Mesenchymal stem cell (in vitro differentiated cells and primary cell): Measurements from ENCODE around the gene ITFG1.

Source experiments
- DNase-seq: peaks from one replicate; pipeline ENCODE4 v3.0.0-alpha.2; 2013
- H2AFZ ChIP-seq: one replicate; pipeline ENCODE4 v1.6.1; 2013; ENCODE audit warnings: low read depth, mild to moderate bottlenecking, control low read depth, inconsistent platforms, low read length, moderate library complexity
- H2AK5ac ChIP-seq: 2 replicates; pipeline ENCODE4 v1.6.1; 2013; ENCODE audit warnings: low read length, moderate library complexity, mild to moderate bottlenecking, inconsistent platforms; ENCODE audit not compliant: severe bottlenecking
- H2BK120ac ChIP-seq: one replicate; pipeline ENCODE4 v1.6.1; 2013; ENCODE audit warnings: low read depth, mild to moderate bottlenecking, inconsistent platforms, low read length, moderate library complexity
- H2BK12ac ChIP-seq, 2 experiments: one replicate each; pipeline ENCODE4 v1.6.1; 2013; ENCODE audit warnings: inconsistent platforms in 2 of 2, low read length in 2 of 2, mild to moderate bottlenecking in 2 of 2, moderate library complexity in 2 of 2, control low read depth in 1 of 2
- H2BK15ac ChIP-seq: one replicate; pipeline ENCODE4 v1.6.1; 2013; ENCODE audit warnings: mild to moderate bottlenecking, low read depth, inconsistent platforms; ENCODE audit not compliant: poor library complexity, severe bottlenecking
- H2BK5ac ChIP-seq: 2 replicates; pipeline ENCODE4 v1.6.1; 2013; ENCODE audit warnings: low read depth, mild to moderate bottlenecking, low read length, control low read depth, inconsistent platforms; ENCODE audit not compliant: poor library complexity, severe bottlenecking
- H3K14ac ChIP-seq, 2 experiments: one replicate each; pipeline ENCODE4 v1.6.1; 2013; ENCODE audit warnings: inconsistent platforms in 2 of 2, low read length in 2 of 2, control low read depth in 1 of 2, mild to moderate bottlenecking in 1 of 2, moderate library complexity in 1 of 2
- H3K18ac ChIP-seq, 2 experiments: one replicate each; pipeline ENCODE4 v1.6.1; 2013; ENCODE audit warnings: inconsistent platforms in 2 of 2, low read length in 2 of 2, control low read depth in 1 of 2, low read depth in 1 of 2, mild to moderate bottlenecking in 1 of 2
- H3K23ac ChIP-seq, 2 experiments: one replicate each; pipeline ENCODE4 v1.6.1; 2013; ENCODE audit warnings: inconsistent platforms in 2 of 2, low read length in 2 of 2, mild to moderate bottlenecking in 2 of 2, moderate library complexity in 2 of 2, control low read depth in 1 of 2
- H3K27ac ChIP-seq: 2 replicates; pipeline ENCODE4 v1.5.1; 2013; ENCODE audit warnings: mild to moderate bottlenecking, moderate library complexity, low read length, control low read depth, inconsistent platforms; ENCODE audit not compliant: poor library complexity, severe bottlenecking
- H3K27me3 ChIP-seq, 2 experiments: 2 replicates each; pipeline versions ENCODE4 v1.6.1 to v1.7.0; 2013; ENCODE audit warnings: low read length in 2 of 2, mild to moderate bottlenecking in 2 of 2, moderate library complexity in 2 of 2, control low read depth in 1 of 2, inconsistent platforms in 1 of 2; ENCODE audit not compliant: control insufficient read depth in 1 of 2, insufficient read depth in 1 of 2
- H3K36me3 ChIP-seq, 2 experiments: 2 replicates each; pipeline versions ENCODE4 v1.6.1 to v1.7.0; 2013; ENCODE audit warnings: low read length in 2 of 2, control low read depth in 1 of 2, inconsistent platforms in 1 of 2, low read depth in 1 of 2, mild to moderate bottlenecking in 1 of 2; ENCODE audit not compliant: insufficient read depth in 2 of 2, control insufficient read depth in 1 of 2
- H3K4ac ChIP-seq, 2 experiments: one replicate each; pipeline ENCODE4 v1.6.1; 2013; ENCODE audit warnings: inconsistent platforms in 2 of 2, low read length in 2 of 2, mild to moderate bottlenecking in 2 of 2, moderate library complexity in 2 of 2, control low read depth in 1 of 2, low read depth in 1 of 2
- H3K4me1 ChIP-seq: 2 replicates; pipeline ENCODE4 v1.6.1; 2013; ENCODE audit warnings: low read depth, low read length, control low read depth; ENCODE audit not compliant: control insufficient read depth, insufficient read depth
- H3K4me2 ChIP-seq: 2 replicates; pipeline ENCODE4 v1.6.1; 2013; ENCODE audit warnings: low read length, mild to moderate bottlenecking, inconsistent platforms; ENCODE audit not compliant: poor library complexity, severe bottlenecking
- H3K4me3 ChIP-seq, 2 experiments: 2 replicates each; pipeline versions ENCODE4 v1.5.1 to v1.7.0; 2013; ENCODE audit warnings: low read length in 2 of 2, mild to moderate bottlenecking in 2 of 2, control low read depth in 1 of 2, low read depth in 1 of 2; ENCODE audit not compliant: insufficient read depth in 1 of 2
- H3K79me1 ChIP-seq: replicated peaks from 2 replicates; pipeline ENCODE4 v1.6.1; 2013; ENCODE audit warnings: mild to moderate bottlenecking, control low read depth, low read length, inconsistent platforms; ENCODE audit not compliant: poor library complexity, severe bottlenecking
- H3K9ac ChIP-seq: 2 replicates; pipeline ENCODE4 v1.7.0; 2013; ENCODE audit warnings: mild to moderate bottlenecking, low read length, moderate library complexity
- H3K9me3 ChIP-seq: 2 replicates; pipeline ENCODE4 v1.7.0; 2013; ENCODE audit warnings: mild to moderate bottlenecking, low read length; ENCODE audit not compliant: control insufficient read depth
- H4K8ac ChIP-seq: one replicate; pipeline ENCODE4 v1.6.1; 2013; ENCODE audit warnings: inconsistent platforms, mild to moderate bottlenecking, low read length, moderate library complexity
- H4K91ac ChIP-seq: one replicate; pipeline ENCODE4 v1.6.1; 2013; ENCODE audit warnings: mild to moderate bottlenecking, low read length, inconsistent platforms
- WGBS: methylation state at CpG from one replicate; pipeline ENCODE4 v1.1.7; 2013; ENCODE audit warnings: mixed read lengths; 5-methylcytosine and 5-hydroxymethylcytosine counted together

The ITFG1 gene

DNA sequence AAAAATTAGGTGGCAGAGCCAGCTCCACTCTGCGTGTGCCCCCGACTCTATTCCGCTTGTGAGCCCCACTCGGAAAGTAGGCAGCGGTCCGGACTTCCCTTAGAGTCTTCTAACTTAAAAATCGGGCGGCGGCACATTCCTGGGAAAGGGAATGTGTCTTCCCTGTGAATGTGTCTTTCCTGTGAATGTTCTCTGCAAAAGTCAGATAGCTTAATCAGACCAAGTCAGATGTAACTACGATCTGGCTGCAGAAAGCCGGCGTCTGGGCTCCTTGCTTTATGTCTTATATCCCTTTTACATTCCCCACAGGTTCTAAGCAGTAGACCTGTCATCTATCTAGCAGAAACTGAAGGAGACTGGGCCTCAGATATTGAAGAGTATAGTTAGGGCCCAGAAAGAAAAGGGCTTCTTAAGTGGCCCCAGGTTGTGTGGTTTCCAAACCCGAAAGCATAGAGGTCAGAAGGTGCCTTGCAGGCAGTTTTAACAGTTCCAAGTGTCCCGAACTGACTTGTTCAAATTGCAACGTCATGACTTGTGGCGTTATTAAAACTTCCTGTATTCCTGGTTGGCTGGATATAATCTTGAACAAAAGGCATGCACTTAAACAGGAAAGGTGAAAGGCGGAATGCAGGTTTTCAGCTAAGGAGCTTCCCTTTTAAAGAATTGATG, 869 bp upstream of the ITFG1 start:
- Histone ChIP-seq H3K23ac (peak overlapping the region in 1 of 2 experiments; percentile 72), H3K18ac (peak overlapping the region; percentile 94 to 100), H4K8ac (no peak overlapping the region), H2BK15ac (peak overlapping the region; percentile 77), H2AFZ (peak overlapping the region; percentile 93), H3K9ac (peak overlapping the region; percentile 98), H2BK5ac (no peak overlapping the region), H3K4me3 (peak overlapping the region; percentile 94 to 97), H3K14ac (peak overlapping the region; percentile 86 to 88), H2BK12ac (no peak overlapping the region), H3K4me2 (peak overlapping the region; percentile 46), H3K79me1 (peaks cover 15% of the 10 kb centered on the region), H3K4me1 (peaks cover 5% of the 10 kb centered on the region), H3K27me3 (no peaks in the 10 kb centered on the region), H3K27ac (peak overlapping the region; percentile 90), H4K91ac (peak overlapping the region; percentile 89), H2BK120ac (peak overlapping the region; percentile 66), H3K9me3 (no peaks in the 10 kb centered on the region), H3K4ac (peak overlapping the region; percentile 75 to 92), H3K36me3 (peaks cover 0 to 26% of the 10 kb centered on the region in 2 experiments), H2AK5ac (no peak overlapping the region)
- 3% methylated on average over 17 of the region's 17 CpGs for WGBS
- DNase-seq: peak; percentile 69

DNA sequence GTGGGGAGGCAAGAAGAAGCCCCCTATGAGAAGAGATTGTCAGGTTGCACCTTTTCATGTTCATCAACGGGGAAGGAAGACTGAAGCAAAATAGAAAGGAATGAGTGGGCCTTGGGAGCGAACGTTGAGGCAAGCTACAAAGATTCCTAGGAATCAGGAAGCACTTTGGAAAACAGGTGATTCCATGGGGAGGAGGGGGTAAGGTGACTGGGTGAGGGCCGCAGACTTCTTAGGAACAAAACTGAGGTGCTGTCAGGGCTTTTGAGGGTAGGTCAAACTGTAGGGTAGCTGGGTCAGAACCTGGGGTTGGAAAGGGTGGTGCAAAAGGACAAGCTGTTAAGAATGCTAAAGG, 528 bp downstream of the ITFG1 start:
- H4K8ac ChIP-seq: peak overlapping the region; percentile 95
- H2BK5ac ChIP-seq: peak overlapping the region; percentile 71
- WGBS: 4% methylated on average over 4 of the region's 4 CpGs
- peak overlapping the region; percentile 82 for H3K27ac ChIP-seq
- peak; percentile 24 for DNase-seq
- H3K27me3 ChIP-seq: no peaks in the 10 kb centered on the region
- peak overlapping the region in 1 of 2 experiments; percentile 94 for H3K23ac ChIP-seq
- H2BK120ac ChIP-seq: no peak overlapping the region
- peaks cover 0 to 28% of the 10 kb centered on the region in 2 experiments for H3K36me3 ChIP-seq
- H2AK5ac ChIP-seq: peak overlapping the region; percentile 86
- peak overlapping the region; percentile 94 to 100 for H3K18ac ChIP-seq
- peak overlapping the region; percentile 98 for H3K9ac ChIP-seq
- H3K4me3 ChIP-seq: peak overlapping the region; percentile 94 to 97
- H3K79me1 ChIP-seq: peaks cover 21% of the 10 kb centered on the region
- H3K14ac ChIP-seq: peak overlapping the region in 1 of 2 experiments; percentile 94
- H3K9me3 ChIP-seq: no peaks in the 10 kb centered on the region
- peak overlapping the region; percentile 99 for H3K4ac ChIP-seq
- peak overlapping the region; percentile 93 for H2AFZ ChIP-seq
- H2BK15ac ChIP-seq: peak overlapping the region; percentile 87
- peaks cover 5% of the 10 kb centered on the region for H3K4me1 ChIP-seq
- peak overlapping the region; percentile 79 for H4K91ac ChIP-seq
- H2BK12ac ChIP-seq: peak overlapping the region in 1 of 2 experiments; percentile 63
- peak overlapping the region; percentile 71 for H3K4me2 ChIP-seq

- WGBS: 100% methylated on average over 1 of the region's 1 CpG
Observed at GRCh38 chr16:47459603-47460002, 1.3 kb downstream of the ITFG1 start.

DNA sequence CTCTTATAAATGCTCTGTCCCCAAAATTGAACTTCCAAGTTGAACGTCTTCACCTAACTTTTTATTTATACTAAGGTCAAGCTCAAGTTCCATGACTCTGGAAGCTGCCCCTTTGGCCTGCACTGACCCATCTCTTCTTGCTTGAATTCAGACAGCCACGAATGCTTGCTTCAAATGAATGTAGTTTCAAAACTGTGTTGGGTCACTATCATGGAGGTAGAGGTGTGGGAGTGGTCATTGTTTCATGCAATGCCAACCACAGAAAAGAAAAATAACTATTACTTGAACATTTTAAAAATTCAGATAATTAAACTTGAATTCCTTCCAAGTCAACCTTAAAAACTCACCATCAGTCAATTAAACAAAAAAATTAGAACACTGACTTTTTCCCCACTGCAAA, 2.5 kb downstream of the ITFG1 start:
- Histone ChIP-seq H4K91ac (no peak overlapping the region), H2AFZ (no peak overlapping the region), H3K27me3 (no peaks in the 10 kb centered on the region), H3K4me3 (no peak overlapping the region), H4K8ac (no peak overlapping the region), H3K9ac (no peak overlapping the region), H3K18ac (no peak overlapping the region), H3K27ac (no peak overlapping the region), H3K79me1 (peaks cover 19% of the 10 kb centered on the region), H2BK12ac (no peak overlapping the region), H2BK120ac (no peak overlapping the region), H3K23ac (no peak overlapping the region), H3K14ac (no peak overlapping the region), H3K9me3 (no peaks in the 10 kb centered on the region), H3K36me3 (peaks cover 0 to 38% of the 10 kb centered on the region in 2 experiments), H2AK5ac (no peak overlapping the region), H3K4ac (no peak overlapping the region), H3K4me2 (no peak overlapping the region), H2BK5ac (no peak overlapping the region), H2BK15ac (no peak overlapping the region), H3K4me1 (peaks cover 4% of the 10 kb centered on the region)
- WGBS: 100% methylated on average over 1 of the region's 2 CpGs
- no peak for DNase-seq

More at GRCh38 chr16:47459603-47460002, 1.3 kb downstream of the ITFG1 start:
- no peak overlapping the region for H3K18ac ChIP-seq
- no peak overlapping the region for H4K91ac ChIP-seq
- no peak overlapping the region for H2BK5ac ChIP-seq
- H4K8ac ChIP-seq: no peak overlapping the region
- peak overlapping the region in 1 of 2 experiments; percentile 97 for H3K4me3 ChIP-seq
- H2BK15ac ChIP-seq: no peak overlapping the region
- H3K36me3 ChIP-seq: peaks cover 0 to 33% of the 10 kb centered on the region in 2 experiments
- H3K9ac ChIP-seq: peak overlapping the region; percentile 98
- no peak overlapping the region for H3K23ac ChIP-seq
- no peak overlapping the region for H3K4ac ChIP-seq
- H2BK12ac ChIP-seq: no peak overlapping the region
- H3K4me2 ChIP-seq: peak overlapping the region; percentile 71
- no peak overlapping the region for H3K14ac ChIP-seq
- no peak overlapping the region for H3K27ac ChIP-seq
- H2AK5ac ChIP-seq: no peak overlapping the region
- no peaks in the 10 kb centered on the region for H3K27me3 ChIP-seq
- H3K79me1 ChIP-seq: peaks cover 21% of the 10 kb centered on the region
- no peak overlapping the region for H2AFZ ChIP-seq
- H2BK120ac ChIP-seq: no peak overlapping the region
- H3K9me3 ChIP-seq: no peaks in the 10 kb centered on the region
- DNase-seq: no peak
- H3K4me1 ChIP-seq: peaks cover 5% of the 10 kb centered on the region
